Trophoblast cell (in vitro differentiated cells and primary cell): ENCODE data around the gene PPM1H.

Experiments used
- DNase-seq, 2 donors: peaks; one replicate each; pipeline ENCODE4 v3.0.0-alpha.2; 2016
- H2AFZ ChIP-seq: 2 replicates; pipeline ENCODE4 v1.6.1; 2013; ENCODE audit warnings: low read length, moderate library complexity, mild to moderate bottlenecking; ENCODE audit not compliant: insufficient read depth, poor library complexity
- H2AK5ac ChIP-seq: 2 replicates; pipeline ENCODE4 v1.6.1; 2013; ENCODE audit warnings: mild to moderate bottlenecking, low read length
- H2BK120ac ChIP-seq: 2 replicates; pipeline ENCODE4 v1.6.1; 2013; ENCODE audit warnings: low read length, mild to moderate bottlenecking, moderate library complexity; ENCODE audit not compliant: insufficient read depth, poor library complexity
- H2BK12ac ChIP-seq: 2 replicates; pipeline ENCODE4 v1.6.1; 2013; ENCODE audit warnings: mild to moderate bottlenecking, low read length, moderate library complexity
- H2BK5ac ChIP-seq: 2 replicates; pipeline ENCODE4 v1.6.1; 2013; ENCODE audit warnings: low read length, low read depth, moderate library complexity, mild to moderate bottlenecking; ENCODE audit not compliant: poor library complexity
- H3K14ac ChIP-seq: 2 replicates; pipeline ENCODE4 v1.6.1; 2013; ENCODE audit warnings: mild to moderate bottlenecking, low read length
- H3K18ac ChIP-seq: 2 replicates; pipeline ENCODE4 v1.6.1; 2013; ENCODE audit warnings: mild to moderate bottlenecking, low read length
- H3K23ac ChIP-seq: 2 replicates; pipeline ENCODE4 v1.6.1; 2013; ENCODE audit warnings: low read length
- H3K27ac ChIP-seq: 2 replicates; pipeline ENCODE4 v1.5.1; 2013; ENCODE audit warnings: low read depth, mild to moderate bottlenecking, inconsistent platforms, low read length, moderate library complexity
- H3K27me3 ChIP-seq: 2 replicates; pipeline ENCODE4 v1.6.1; 2013; ENCODE audit warnings: inconsistent platforms, mild to moderate bottlenecking, low read length, moderate library complexity; ENCODE audit not compliant: insufficient read depth
- H3K36me3 ChIP-seq, 2 experiments: 1 replicate in 1 of 2; 2 replicates in 1 of 2; pipeline ENCODE4 v1.6.1; 2013; ENCODE audit warnings: low read length in 2 of 2, mild to moderate bottlenecking in 2 of 2, moderate library complexity in 1 of 2; ENCODE audit not compliant: insufficient read depth in 2 of 2, control insufficient read depth in 1 of 2
- H3K4ac ChIP-seq: 2 replicates; pipeline ENCODE4 v1.6.1; 2013; ENCODE audit warnings: low read depth, mild to moderate bottlenecking, low read length, moderate library complexity
- H3K4me1 ChIP-seq, 2 experiments: 1 replicate in 1 of 2; 2 replicates in 1 of 2; pipeline ENCODE4 v1.6.1; 2013; ENCODE audit warnings: low read length in 2 of 2, mild to moderate bottlenecking in 2 of 2, moderate library complexity in 1 of 2; ENCODE audit not compliant: insufficient read depth in 2 of 2, control insufficient read depth in 1 of 2
- H3K4me2 ChIP-seq: 2 replicates; pipeline ENCODE4 v1.6.1; 2013; ENCODE audit warnings: inconsistent platforms, mild to moderate bottlenecking, low read length, moderate library complexity
- H3K4me3 ChIP-seq: 2 replicates; pipeline ENCODE4 v1.5.1; 2013; ENCODE audit warnings: mild to moderate bottlenecking, low read depth, low read length, inconsistent platforms
- H3K79me1 ChIP-seq: one replicate; pipeline ENCODE4 v1.6.1; 2013; ENCODE audit warnings: low read length
- H3K79me2 ChIP-seq: 2 replicates; pipeline ENCODE4 v1.6.1; 2013; ENCODE audit warnings: low read length, mild to moderate bottlenecking; ENCODE audit not compliant: control insufficient read depth, insufficient read depth, poor library complexity
- H3K9ac ChIP-seq: 2 replicates; pipeline ENCODE4 v1.6.1; 2013; ENCODE audit warnings: mild to moderate bottlenecking, low read length
- H3K9me3 ChIP-seq: 2 replicates; pipeline ENCODE4 v1.6.1; 2013; ENCODE audit warnings: low read depth, mild to moderate bottlenecking, control low read depth, inconsistent platforms, low read length; ENCODE audit not compliant: insufficient read depth
- H4K12ac ChIP-seq: 2 replicates; pipeline ENCODE4 v1.6.1; 2013; ENCODE audit warnings: low read depth, mild to moderate bottlenecking, low read length, moderate library complexity
- H4K8ac ChIP-seq: 2 replicates; pipeline ENCODE4 v1.6.1; 2013; ENCODE audit warnings: low read depth, mild to moderate bottlenecking, low read length, moderate library complexity
- H4K91ac ChIP-seq: one replicate; pipeline ENCODE4 v1.6.1; 2013; ENCODE audit warnings: low read depth, mild to moderate bottlenecking, low read length, moderate library complexity
- WGBS: extraction: QIAGEN DNeasy Blood & Tissue Kit; methylation state at CpG from one replicate; pipeline ENCODE4 v1.1.7; 2013; ENCODE audit warnings: missing lambda C conversion rate; ENCODE audit not compliant: insufficient read length, insufficient coverage; ENCODE audit errors: extremely low coverage; 5-methylcytosine and 5-hydroxymethylcytosine counted together

The PPM1H gene

GRCh38 chr12:62744551-62744950, 190.4 kb downstream of the PPM1H start:
- Histone ChIP-seq H2BK12ac (no peak overlapping the region), H3K27me3 (no peaks in the 10 kb centered on the region), H3K4me1 (peaks cover 4% of the 10 kb centered on the region in 2 experiments), H3K4me3 (no peak overlapping the region), H3K9me3 (peaks cover 3% of the 10 kb centered on the region), H3K4me2 (no peak overlapping the region), H4K91ac (no peak overlapping the region), H3K9ac (no peak overlapping the region), H2BK5ac (no peak overlapping the region), H3K23ac (no peak overlapping the region), H2AK5ac (no peak overlapping the region), H3K79me2 (no peaks in the 10 kb centered on the region), H3K4ac (no peak overlapping the region), H3K14ac (no peak overlapping the region), H3K18ac (no peak overlapping the region), H2BK120ac (no peak overlapping the region), H3K36me3 (no peaks in the 10 kb centered on the region), H3K79me1 (no peaks in the 10 kb centered on the region), H3K27ac (no peak overlapping the region), H4K8ac (no peak overlapping the region), H4K12ac (no peak overlapping the region), H2AFZ (no peak overlapping the region)
- DNase-seq: peak in 1 of 2 donors; percentile 11
- WGBS: no CpG with 5 or more reads among the region's 5 CpGs

DNA sequence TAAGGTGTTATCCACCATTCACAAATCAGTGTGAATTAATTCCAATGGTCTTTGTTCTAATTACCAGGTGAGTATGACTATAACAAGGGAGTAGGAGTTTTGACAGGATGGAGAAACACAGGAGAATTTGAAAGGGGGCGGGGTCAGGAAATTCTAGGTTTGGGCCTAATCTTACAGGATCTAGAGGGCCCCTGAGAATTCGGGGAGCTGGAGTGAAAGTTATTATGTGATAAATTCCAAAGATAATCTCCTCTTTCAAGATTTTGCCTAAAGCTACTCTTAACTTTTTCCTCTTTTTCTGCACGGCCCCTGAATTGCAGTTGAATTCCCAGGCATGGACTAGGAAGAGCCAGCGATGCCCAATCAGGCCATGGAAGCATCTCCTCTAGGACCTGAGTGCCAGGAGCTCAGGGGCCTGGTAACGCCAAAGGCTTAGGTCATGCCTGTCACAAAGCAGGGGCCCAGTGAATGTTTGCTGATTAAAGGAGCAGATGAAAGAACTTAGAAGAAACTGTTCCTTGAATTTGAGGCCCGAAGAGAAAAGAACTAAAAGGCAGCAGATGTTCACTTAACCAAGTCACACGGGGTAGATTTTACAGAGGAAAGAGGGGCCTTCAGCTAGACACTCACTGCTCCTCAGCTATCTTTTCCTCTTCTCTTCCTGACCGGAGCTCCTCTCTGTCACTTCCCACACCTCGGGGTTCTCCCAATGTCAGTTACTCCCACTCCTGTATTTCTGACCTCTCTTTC, 195.5 kb downstream of the PPM1H start:
- H3K4me3 ChIP-seq: no peak overlapping the region
- H3K27me3 ChIP-seq: no peaks in the 10 kb centered on the region
- no peak overlapping the region for H3K4me2 ChIP-seq
- H2AFZ ChIP-seq: no peak overlapping the region
- no peak overlapping the region for H3K23ac ChIP-seq
- no peaks in the 10 kb centered on the region for H3K79me2 ChIP-seq
- H3K4me1 ChIP-seq: peaks cover 4 to 7% of the 10 kb centered on the region in 2 experiments
- H2BK120ac ChIP-seq: no peak overlapping the region
- no peak overlapping the region for H4K12ac ChIP-seq
- H3K27ac ChIP-seq: no peak overlapping the region
- no peaks in the 10 kb centered on the region for H3K79me1 ChIP-seq
- no peak overlapping the region for H4K8ac ChIP-seq
- H3K9ac ChIP-seq: no peak overlapping the region
- peaks cover 3% of the 10 kb centered on the region for H3K9me3 ChIP-seq
- no peak overlapping the region for H2AK5ac ChIP-seq
- no peak overlapping the region for H2BK12ac ChIP-seq
- no peak overlapping the region for H3K4ac ChIP-seq
- H3K18ac ChIP-seq: no peak overlapping the region
- H2BK5ac ChIP-seq: no peak overlapping the region
- no peaks in the 10 kb centered on the region for H3K36me3 ChIP-seq
- no peak overlapping the region for H3K14ac ChIP-seq
- no CpG with 5 or more reads among the region's 9 CpGs for WGBS
- no peak for DNase-seq
- peak overlapping the region; percentile 61 for H4K91ac ChIP-seq

- no peak overlapping the region for H3K4ac ChIP-seq
- H3K79me2 ChIP-seq: no peaks in the 10 kb centered on the region
- H3K4me2 ChIP-seq: no peak overlapping the region
- H4K12ac ChIP-seq: no peak overlapping the region
- H3K9ac ChIP-seq: no peak overlapping the region
- H2AK5ac ChIP-seq: no peak overlapping the region
- no CpG with 5 or more reads among the region's 8 CpGs for WGBS
- H3K9me3 ChIP-seq: peaks cover 3% of the 10 kb centered on the region
- H3K18ac ChIP-seq: no peak overlapping the region
- H2BK12ac ChIP-seq: no peak overlapping the region
- H3K4me3 ChIP-seq: no peak overlapping the region
- no peak overlapping the region for H2AFZ ChIP-seq
- DNase-seq: no peak
- H3K27me3 ChIP-seq: no peaks in the 10 kb centered on the region
- H3K27ac ChIP-seq: no peak overlapping the region
- no peak overlapping the region for H3K23ac ChIP-seq
- peaks cover 4 to 7% of the 10 kb centered on the region in 2 experiments for H3K4me1 ChIP-seq
- H3K36me3 ChIP-seq: no peaks in the 10 kb centered on the region
- no peak overlapping the region for H2BK120ac ChIP-seq
- H3K79me1 ChIP-seq: no peaks in the 10 kb centered on the region
- no peak overlapping the region for H4K91ac ChIP-seq
- no peak overlapping the region for H4K8ac ChIP-seq
- no peak overlapping the region for H2BK5ac ChIP-seq
- no peak overlapping the region for H3K14ac ChIP-seq
Observed at GRCh38 chr12:62738616-62739015, 196.3 kb downstream of the PPM1H start.

GRCh38 chr12:62738105-62738504, 196.8 kb downstream of the PPM1H start:
- Histone ChIP-seq H3K79me1 (no peaks in the 10 kb centered on the region), H3K4me3 (no peak overlapping the region), H2BK5ac (no peak overlapping the region), H3K4me2 (no peak overlapping the region), H3K14ac (no peak overlapping the region), H3K23ac (no peak overlapping the region), H2AFZ (no peak overlapping the region), H3K18ac (no peak overlapping the region), H2BK12ac (no peak overlapping the region), H3K9me3 (peaks cover 3% of the 10 kb centered on the region), H3K27me3 (no peaks in the 10 kb centered on the region), H2BK120ac (no peak overlapping the region), H3K4ac (no peak overlapping the region), H3K9ac (no peak overlapping the region), H2AK5ac (no peak overlapping the region), H3K4me1 (peaks cover 4 to 8% of the 10 kb centered on the region in 2 experiments), H3K27ac (no peak overlapping the region), H4K12ac (no peak overlapping the region), H3K79me2 (no peaks in the 10 kb centered on the region), H4K91ac (no peak overlapping the region), H4K8ac (no peak overlapping the region), H3K36me3 (no peaks in the 10 kb centered on the region)
- no peak for DNase-seq
- no CpG with 5 or more reads among the region's 3 CpGs for WGBS
